Lower leg skin (tissue), 4 donors: Measurements from ENCODE around the gene CD300LB. TPM values are rescaled to one million over a fixed set of nuclear protein-coding genes. Genes with fewer than 3 reads are reported as not detected.

Experiments used
- DNase-seq, 2 donors: peaks; one replicate each; pipeline ENCODE4 v3.0.0-alpha.2; 2019; ENCODE audit warnings: low spot score in 2 of 2
- H3K4me3 ChIP-seq: fragments of 200-600 bp; sonication (generic); 2 replicates; pipeline ENCODE4 v1.5.1; 2017; ENCODE audit warnings: mild to moderate bottlenecking, low read depth; ENCODE audit not compliant: poor library complexity, severe bottlenecking
- POLR2A ChIP-seq, 2 donors: fragments of 450-650 bp; IDR thresholded peaks; one replicate each; pipeline ENCODE4 v1.6.1; 2016 to 2017; ENCODE audit warnings: antibody characterized with exemption in 2 of 2, mild to moderate bottlenecking in 1 of 2, moderate library complexity in 1 of 2
- WGBS, 2 donors: methylation state at CpG; one replicate each; pipeline ENCODE4 v1.1.5; 2018; 5-methylcytosine and 5-hydroxymethylcytosine counted together
- intact Hi-C: fragments of 100-400 bp; cut with DNase I; formaldehyde crosslinking; loops from one replicate; pipeline ENCODE4 v1.15.0; 2023; ENCODE audit warnings: low total_unique reads
- total RNA-seq, 4 donors: library from RNA; depleted of rRNA; stranded (reverse); fragments of >200 nt; gene quantifications; one replicate each; pipeline ENCODE4 v1.1.0, GENCODE V29; 2016
- TF ChIP-seq, protein P1 (sequence below), 3 donors: fragments of 450-650 bp; IDR thresholded peaks; one replicate each; pipeline ENCODE4 v1.5.1; 2016; ENCODE audit warnings: antibody characterized with exemption in 3 of 3, mild to moderate bottlenecking in 3 of 3, moderate library complexity in 2 of 3

Gene CD300LB
- total RNA-seq, 4 donors from 2014 or later, result 0.12 to 1.3 (median 0.55) TPM; not detected in 1

DNA sequence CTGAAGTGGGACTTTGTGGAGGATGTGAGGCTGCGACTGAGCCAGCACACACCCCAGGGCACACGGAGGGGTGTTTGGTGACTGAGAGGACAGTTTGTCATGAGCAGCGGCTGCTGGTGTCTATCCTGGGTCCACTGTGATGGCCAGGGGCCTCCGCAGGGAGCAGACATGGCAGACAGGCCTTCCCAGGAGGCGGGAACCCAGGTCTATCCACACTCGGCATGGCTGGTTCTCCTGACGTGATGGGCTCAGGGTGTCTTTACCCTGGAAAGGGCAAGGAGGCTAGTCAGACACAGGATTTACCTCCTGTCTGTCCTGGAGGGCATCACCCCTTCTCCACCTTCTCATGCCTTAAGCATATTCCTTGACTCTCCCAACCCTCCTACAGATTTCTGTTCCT is 15.3 kb upstream of the CD300LB start:
- H3K4me3 ChIP-seq, result no peak overlapping the region
- intact Hi-C loops, result no loop called here
- 93% methylated on average over 7 of the region's 7 CpGs for WGBS, 2 donors
- DNase-seq, result no peak
- TF ChIP-seq, protein P1, sequence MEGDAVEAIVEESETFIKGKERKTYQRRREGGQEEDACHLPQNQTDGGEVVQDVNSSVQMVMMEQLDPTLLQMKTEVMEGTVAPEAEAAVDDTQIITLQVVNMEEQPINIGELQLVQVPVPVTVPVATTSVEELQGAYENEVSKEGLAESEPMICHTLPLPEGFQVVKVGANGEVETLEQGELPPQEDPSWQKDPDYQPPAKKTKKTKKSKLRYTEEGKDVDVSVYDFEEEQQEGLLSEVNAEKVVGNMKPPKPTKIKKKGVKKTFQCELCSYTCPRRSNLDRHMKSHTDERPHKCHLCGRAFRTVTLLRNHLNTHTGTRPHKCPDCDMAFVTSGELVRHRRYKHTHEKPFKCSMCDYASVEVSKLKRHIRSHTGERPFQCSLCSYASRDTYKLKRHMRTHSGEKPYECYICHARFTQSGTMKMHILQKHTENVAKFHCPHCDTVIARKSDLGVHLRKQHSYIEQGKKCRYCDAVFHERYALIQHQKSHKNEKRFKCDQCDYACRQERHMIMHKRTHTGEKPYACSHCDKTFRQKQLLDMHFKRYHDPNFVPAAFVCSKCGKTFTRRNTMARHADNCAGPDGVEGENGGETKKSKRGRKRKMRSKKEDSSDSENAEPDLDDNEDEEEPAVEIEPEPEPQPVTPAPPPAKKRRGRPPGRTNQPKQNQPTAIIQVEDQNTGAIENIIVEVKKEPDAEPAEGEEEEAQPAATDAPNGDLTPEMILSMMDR (IDR thresholded peaks at IDR 0.05), result no peak
- TF ChIP-seq POLR2A (IDR thresholded peaks at IDR 0.05), result no peak

DNA sequence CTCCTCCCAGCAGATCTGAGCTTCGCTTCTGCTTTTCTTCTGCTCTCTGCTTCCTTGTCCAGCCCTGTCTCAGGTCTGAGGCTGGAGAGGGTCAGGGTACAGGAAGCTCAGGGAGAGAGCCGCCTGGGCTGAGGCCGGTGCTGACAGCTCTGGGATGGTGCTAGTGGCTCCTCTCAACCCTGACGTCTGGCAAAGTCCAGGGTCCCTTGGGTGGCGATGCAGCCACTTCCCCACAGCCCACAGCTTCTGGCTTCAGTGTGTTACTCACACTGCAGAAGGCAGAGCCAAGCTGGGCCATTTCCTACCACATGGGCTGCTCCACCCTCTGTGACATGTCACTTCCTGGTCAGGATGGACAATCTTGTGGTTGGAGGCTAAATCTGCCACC is 14.6 kb upstream of the CD300LB start, which contains the start of gene CD300C:
Gene CD300C (minus strand): TSS at position 273 of the 388 bp plus-strand sequence. CDS start 333 bp downstream, outside the sequence.
- TF ChIP-seq, protein P1 (IDR thresholded peaks at IDR 0.05), result no peak
- TF ChIP-seq POLR2A (IDR thresholded peaks at IDR 0.05), result no peak
- DNase-seq, result peak in 1 of 2 donors; percentile 35
- no peak within 1 kb of the TSS for H3K4me3 ChIP-seq
- WGBS, 2 donors, result 69 to 71% methylated on average over 5 of the region's 5 CpGs
- intact Hi-C loops, result no loop called here

DNA sequence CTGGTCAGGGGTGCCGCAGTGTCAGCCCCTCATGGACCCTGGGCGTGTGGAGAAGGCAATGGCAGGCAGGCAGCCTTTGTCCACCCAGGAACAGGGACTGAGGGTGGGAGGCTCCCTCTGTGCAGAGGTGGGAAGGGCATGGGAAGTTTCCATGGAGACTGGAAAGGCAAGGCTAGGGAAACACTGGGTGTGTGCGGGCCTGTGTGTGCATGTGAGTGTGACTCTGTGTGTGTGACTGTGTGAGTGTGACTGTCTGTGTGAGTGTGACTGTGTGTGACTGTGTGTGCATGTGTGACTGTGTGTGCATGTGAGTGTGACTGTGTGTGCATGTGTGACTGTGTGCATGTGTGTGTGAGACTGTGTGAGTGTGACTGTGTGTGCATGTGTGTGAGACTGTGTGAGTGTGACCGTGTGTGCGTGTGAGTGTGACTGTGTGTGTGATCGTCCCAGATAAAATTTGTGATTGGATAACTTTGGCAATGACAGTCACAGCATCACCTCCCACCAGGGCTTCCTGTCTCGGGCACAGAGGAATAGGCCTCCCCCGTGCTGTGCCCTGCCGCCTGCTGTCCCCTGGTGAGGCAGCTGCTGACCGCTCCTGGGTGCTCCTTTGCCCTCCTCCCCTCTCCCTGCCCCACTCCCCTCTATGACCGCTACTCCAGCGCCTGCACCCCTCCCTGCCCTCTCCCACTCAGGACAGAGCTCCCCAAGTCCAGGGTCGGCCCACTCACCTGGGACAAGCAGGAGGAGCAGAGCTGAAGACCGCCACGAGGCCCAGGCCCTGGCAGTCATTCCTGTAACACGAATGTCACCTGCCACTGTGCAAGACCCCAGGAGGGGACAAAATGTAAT is 13.9 kb upstream of the CD300LB start:
- no peak for TF ChIP-seq POLR2A (IDR thresholded peaks at IDR 0.05)
- TF ChIP-seq, protein P1 (IDR thresholded peaks at IDR 0.05), result no peak
- no peak for DNase-seq
- H3K4me3 ChIP-seq, result no peak overlapping the region
- intact Hi-C loops, result no loop called here
- 75 to 83% methylated on average over 16 of the region's 16 CpGs for WGBS, 2 donors

DNA sequence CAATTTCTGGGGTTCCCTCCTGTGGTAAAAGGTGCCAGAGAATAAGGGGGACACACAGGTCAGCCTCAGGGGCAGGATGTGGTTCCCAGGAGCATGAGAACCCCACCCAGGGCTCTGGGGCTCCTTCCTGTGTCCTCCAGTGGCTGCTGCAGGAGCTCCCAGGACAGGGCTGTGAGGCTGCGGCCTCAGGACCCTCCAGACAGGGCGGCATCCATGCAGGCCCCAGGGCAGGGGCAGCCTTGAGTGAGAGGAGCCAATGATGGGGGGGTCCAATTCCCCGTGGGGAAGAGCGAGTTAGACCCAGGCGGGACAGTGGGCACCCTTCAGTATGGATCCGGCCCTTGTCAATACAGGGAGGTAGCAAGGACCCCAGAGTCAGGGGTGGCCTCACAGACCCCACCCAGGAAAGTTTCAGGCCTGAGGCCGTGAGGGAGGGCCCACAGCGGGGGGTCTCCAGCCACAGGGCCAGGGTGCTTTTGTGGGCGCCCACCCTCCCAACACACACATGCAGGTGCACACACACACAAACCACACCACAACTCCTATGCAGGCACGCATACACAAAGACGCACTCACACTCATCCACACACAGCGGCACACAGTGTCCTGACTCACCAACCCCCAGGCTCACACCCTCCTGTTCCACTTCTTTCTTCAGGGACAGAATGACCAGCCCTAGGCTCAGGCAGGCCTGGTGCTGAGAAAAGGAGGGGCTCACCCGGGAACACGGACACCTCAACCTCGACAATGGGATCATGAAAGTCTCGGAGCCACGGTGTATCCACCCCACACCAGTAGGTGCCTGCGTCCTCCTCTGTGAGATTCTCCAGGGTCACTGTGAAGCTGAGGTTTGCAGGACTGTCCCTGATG is 12.9 kb upstream of the CD300LB start:
- WGBS, 2 donors, result 87 to 88% methylated on average over 16 to 18 of the region's 18 CpGs
- intact Hi-C loops, result no loop called here
- TF ChIP-seq POLR2A (IDR thresholded peaks at IDR 0.05), result no peak
- TF ChIP-seq, protein P1 (IDR thresholded peaks at IDR 0.05), result no peak
- no peak for DNase-seq
- no peak overlapping the region for H3K4me3 ChIP-seq

DNA sequence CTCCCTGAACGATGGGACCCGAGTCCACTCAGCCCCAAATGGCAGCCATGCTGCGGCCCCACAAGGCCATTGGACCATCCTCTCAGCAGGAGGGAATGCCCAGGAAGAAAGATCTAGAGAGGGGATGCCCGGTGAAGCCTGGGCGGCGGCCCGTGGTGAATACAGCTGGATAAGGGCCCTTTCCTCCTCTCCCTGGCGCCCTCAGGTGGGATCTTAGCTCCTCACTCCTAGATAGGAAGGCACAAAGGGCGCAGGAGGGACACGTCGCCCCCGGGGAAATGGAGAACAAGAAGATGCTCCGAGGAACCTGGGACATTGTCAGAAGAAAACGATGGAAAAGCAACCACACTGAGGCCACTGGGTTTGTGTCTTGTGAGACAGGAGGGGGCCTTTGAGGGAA is 12.1 kb upstream of the CD300LB start:
- no peak for DNase-seq
- H3K4me3 ChIP-seq, result no peak overlapping the region
- WGBS, 2 donors, result 65 to 74% methylated on average over 14 of the region's 14 CpGs
- TF ChIP-seq POLR2A (IDR thresholded peaks at IDR 0.05), result no peak
- TF ChIP-seq, protein P1 (IDR thresholded peaks at IDR 0.05), result no peak
- intact Hi-C loops, result no loop called here
